ENCODE data around the gene LSM6.

Gene LSM6

DNA sequence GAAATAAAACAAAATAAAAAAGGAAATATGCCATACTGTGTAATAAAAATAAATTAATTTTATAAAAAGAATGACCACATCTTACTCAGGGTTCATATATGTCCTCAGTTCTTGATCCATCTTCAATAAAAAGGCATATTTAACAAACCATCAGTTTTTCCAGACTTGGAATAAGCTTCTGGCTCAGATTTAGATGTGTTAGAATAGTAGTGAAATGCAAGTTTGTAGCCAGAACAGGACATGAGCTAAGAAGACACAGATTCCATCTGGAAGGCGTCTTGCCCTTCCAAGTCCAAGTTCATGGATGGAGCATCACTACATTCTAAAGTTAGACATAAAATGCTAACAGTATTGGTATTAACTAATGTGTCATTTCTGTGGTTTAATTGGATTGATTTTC, 10.3 kb upstream of the LSM6 start:
- FAIRE-seq = no peak
- TF ChIP-seq POLR2A (IDR thresholded peaks at IDR 0.05; ENCODE audit: low read depth, low read length) = no peak
- DNase-seq (ENCODE audit: insufficient read length, low spot score) = no peak

- peak; percentile 23 for FAIRE-seq
- TF ChIP-seq POLR2A (IDR thresholded peaks at IDR 0.05; ENCODE audit: low read depth, low read length) = no peak
- no peak for DNase-seq (ENCODE audit: insufficient read length, low spot score)
These were observed 9.7 kb upstream of the LSM6 start for GRCh38 chr4:146165840-146166239.

GRCh38 chr4:146170149-146170548, 5.4 kb upstream of the LSM6 start:
- DNase-seq (ENCODE audit: insufficient read length, low spot score) (no peak), FAIRE-seq (no peak)
- TF ChIP-seq POLR2A (IDR thresholded peaks at IDR 0.05; ENCODE audit: low read depth, low read length) = no peak

DNA sequence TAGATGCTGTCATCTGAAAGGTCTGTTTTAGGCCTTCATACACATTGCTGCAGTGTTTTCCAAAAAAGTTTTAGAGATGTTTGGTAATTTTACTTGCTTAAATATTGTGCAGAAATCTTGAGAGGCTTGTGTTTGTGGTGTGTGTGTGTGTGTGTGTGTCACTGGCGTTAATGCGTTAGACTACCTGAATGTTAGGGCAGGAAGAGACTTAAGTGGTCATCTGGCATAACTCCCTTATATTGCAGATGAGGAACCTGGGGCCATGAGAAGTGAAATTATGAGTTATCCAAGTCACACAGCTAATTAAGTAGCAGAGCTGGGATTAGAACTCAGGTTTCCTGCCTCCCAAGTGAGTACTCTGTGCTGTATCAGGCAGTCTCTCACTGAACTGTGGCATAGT, 1.4 kb downstream of the LSM6 start:
- DNase-seq (ENCODE audit: insufficient read length, low spot score) = no peak
- TF ChIP-seq POLR2A (IDR thresholded peaks at IDR 0.05; ENCODE audit: low read depth, low read length) = no peak
- no peak for FAIRE-seq

DNA sequence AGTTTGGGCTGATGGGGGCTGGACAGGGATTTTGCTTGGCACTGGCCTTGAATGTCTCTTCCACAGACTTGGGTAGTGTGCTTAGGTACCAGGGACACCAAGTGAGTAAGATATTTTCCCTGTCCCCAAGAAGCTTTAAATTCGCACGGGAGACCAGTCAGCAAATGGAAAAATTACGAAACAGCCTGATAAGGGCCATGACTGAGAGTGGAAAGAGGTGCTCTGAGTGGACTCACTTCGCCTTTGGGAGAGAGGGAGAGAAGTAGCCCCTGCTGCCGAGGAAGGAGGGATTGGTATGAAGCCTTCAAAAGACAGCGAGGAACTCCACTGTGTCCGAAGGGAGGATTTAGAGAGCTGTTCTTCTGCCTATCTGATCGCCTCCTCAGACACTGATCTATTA, 2.6 kb downstream of the LSM6 start:
- FAIRE-seq (no peak), DNase-seq (ENCODE audit: insufficient read length, low spot score) (no peak)
- TF ChIP-seq POLR2A (IDR thresholded peaks at IDR 0.05; ENCODE audit: low read depth, low read length) = no peak

DNA sequence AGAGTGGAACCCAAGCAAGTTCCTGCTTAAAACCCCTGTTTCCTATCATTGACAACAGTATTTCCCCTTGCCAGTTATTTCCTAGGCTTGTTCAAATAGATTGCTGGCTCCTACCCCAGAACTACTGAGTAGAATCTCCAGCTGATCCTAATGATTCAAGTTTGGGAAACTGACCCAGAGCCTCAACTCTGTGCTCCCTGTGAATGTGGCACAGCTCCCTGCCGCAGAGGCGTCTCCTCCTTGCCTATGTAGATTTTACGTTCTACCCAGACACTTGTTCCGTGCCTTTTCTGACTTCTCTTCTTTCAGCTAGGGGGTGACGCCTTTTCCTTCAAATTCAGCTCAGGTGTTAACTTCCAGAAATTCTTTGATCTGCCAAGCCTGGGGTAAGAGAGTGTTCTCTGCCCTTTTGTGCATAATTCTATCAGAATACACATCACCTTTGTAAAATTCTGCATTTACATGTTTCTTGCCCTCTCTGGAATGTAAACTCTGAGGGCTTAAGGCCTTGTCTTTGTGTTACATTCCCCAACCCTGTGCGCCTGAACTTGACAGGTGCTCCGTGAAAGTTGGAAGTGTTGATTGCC, 4.4 kb downstream of the LSM6 start:
- DNase-seq (ENCODE audit: insufficient read length, low spot score) (no peak), FAIRE-seq (no peak)
- no peak for TF ChIP-seq POLR2A (IDR thresholded peaks at IDR 0.05; ENCODE audit: low read depth, low read length)

GRCh38 chr4:146182443-146182842, 6.9 kb downstream of the LSM6 start:
- FAIRE-seq (no peak), DNase-seq (ENCODE audit: insufficient read length, low spot score) (no peak)
- TF ChIP-seq POLR2A (IDR thresholded peaks at IDR 0.05; ENCODE audit: low read depth, low read length) = no peak

GRCh38 chr4:146183209-146183608, 7.7 kb downstream of the LSM6 start:
- DNase-seq (ENCODE audit: insufficient read length, low spot score) (no peak), FAIRE-seq (no peak)
- TF ChIP-seq POLR2A (IDR thresholded peaks at IDR 0.05; ENCODE audit: low read depth, low read length) = no peak

GRCh38 chr4:146186041-146186440, 10.5 kb downstream of the LSM6 start:
- FAIRE-seq = no peak

GRCh38 chr4:146186596-146186995, 11.1 kb downstream of the LSM6 start:
- TF ChIP-seq POLR2A (IDR thresholded peaks at IDR 0.05; ENCODE audit: low read depth, low read length) = no peak
- FAIRE-seq (no peak), DNase-seq (ENCODE audit: insufficient read length, low spot score) (no peak)

More at GRCh38 chr4:146186041-146186440, 10.5 kb downstream of the LSM6 start:
- no peak for DNase-seq (ENCODE audit: insufficient read length, low spot score)
- TF ChIP-seq POLR2A (IDR thresholded peaks at IDR 0.05; ENCODE audit: low read depth, low read length) = no peak

GRCh38 chr4:146190456-146190855, 14.9 kb downstream of the LSM6 start:
- FAIRE-seq = no peak
- no peak for DNase-seq (ENCODE audit: insufficient read length, low spot score)
- no peak for TF ChIP-seq POLR2A (IDR thresholded peaks at IDR 0.05; ENCODE audit: low read depth, low read length)

DNA sequence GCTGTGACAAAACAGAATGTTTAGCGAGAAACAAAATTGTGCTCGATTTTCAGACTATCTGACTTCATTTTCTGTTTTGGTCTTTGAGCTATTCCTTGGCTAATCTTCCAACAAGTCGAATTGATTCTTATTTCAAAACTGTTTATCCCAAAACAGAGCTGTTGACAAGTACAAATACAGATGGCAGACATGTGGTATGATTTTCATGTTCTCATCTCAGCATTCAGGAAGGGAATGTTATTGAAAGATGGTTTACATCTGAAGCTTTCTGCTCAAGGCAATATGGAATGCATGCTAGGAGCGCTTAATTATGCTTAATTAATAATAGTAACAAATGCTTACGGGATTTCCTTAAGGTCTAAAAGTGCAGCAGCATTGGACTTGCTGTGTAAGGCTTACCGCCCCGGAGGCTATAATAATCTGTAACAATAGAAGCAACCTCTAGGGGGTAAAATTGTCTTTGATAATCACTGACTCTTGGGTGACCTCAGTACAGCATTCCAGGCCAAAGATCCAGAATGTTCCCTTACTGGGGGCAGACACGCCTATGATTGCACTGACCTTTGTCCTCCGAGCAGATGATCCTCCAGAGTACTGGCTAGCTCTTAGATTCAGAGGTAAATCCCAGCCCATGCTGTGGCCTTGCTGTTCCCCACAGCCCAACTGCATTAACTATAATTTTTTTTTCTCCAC, 16.4 kb downstream of the LSM6 start:
- no peak for TF ChIP-seq POLR2A (IDR thresholded peaks at IDR 0.05; ENCODE audit: low read depth, low read length)
- no peak for FAIRE-seq
- no peak for DNase-seq (ENCODE audit: insufficient read length, low spot score)

DNA sequence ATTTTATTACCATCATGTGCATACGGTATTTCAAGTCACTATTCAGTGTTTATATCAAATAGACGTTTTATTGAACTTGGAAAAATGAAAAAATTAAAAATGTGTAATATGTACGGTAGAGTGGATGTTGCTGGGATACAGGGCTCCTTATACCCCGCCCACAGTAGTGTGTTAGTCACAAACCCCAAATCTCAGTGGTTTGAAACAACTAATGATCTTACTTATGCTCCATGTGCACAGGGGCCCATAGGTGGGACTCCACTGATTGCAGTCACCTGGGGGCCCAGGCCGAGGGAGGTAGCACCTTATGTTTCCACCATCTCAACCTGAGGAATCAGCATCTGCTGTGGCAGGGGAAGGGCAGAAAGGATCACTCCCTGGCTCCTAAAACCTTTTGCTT, 18.1 kb downstream of the LSM6 start:
- FAIRE-seq (no peak), DNase-seq (ENCODE audit: insufficient read length, low spot score) (no peak)
- no peak for TF ChIP-seq POLR2A (IDR thresholded peaks at IDR 0.05; ENCODE audit: low read depth, low read length)

- DNase-seq (ENCODE audit: insufficient read length, low spot score) = no peak
- FAIRE-seq = no peak
- no peak for TF ChIP-seq POLR2A (IDR thresholded peaks at IDR 0.05; ENCODE audit: low read depth, low read length)
These were observed 18.7 kb downstream of the LSM6 start for GRCh38 chr4:146194212-146194611.

GRCh38 chr4:146202665-146203064, 27.1 kb downstream of the LSM6 start:
- no peak for FAIRE-seq
- no peak for TF ChIP-seq POLR2A (IDR thresholded peaks at IDR 0.05; ENCODE audit: low read depth, low read length)
- DNase-seq (ENCODE audit: insufficient read length, low spot score) = no peak

All from H54 (cell line).